ENCODE measurements around the gene ST3GAL2.
"Not testable (repeated sequence)": the region's sequence is repeated elsewhere in the genome, so short reads cannot be mapped to it uniquely, and the experiment has no call there.

Gene ST3GAL2

GRCh38 chr16:70418274-70418992 lies 20.5 kb downstream of the ST3GAL2 start:
- ATAC-seq (peak; percentile 62), DNase-seq (peak in 1 of 2 donors; percentile 42)
- Mint-ChIP-seq H3K27ac (peak overlapping the region; percentile 94 to 95), H3K4me1 (peaks cover 82% of the 10 kb centered on the region), H3K4me3 (peak overlapping the region; percentile 74 to 76), H3K27me3 (no peaks in the 10 kb centered on the region), H3K9me3 (no peaks in the 10 kb centered on the region)

- Mint-ChIP-seq H3K27ac (peak overlapping the region; percentile 71 to 94), H3K4me3 (peak overlapping the region; percentile 55 to 76), H3K27me3 (no peaks in the 10 kb centered on the region), H3K9me3 (no peaks in the 10 kb centered on the region), H3K4me1 (peaks cover 74% of the 10 kb centered on the region)
- DNase-seq (no peak), ATAC-seq (no peak)
Observed at GRCh38 chr16:70417661-70418060, 21.2 kb downstream of the ST3GAL2 start.

- H3K9me3 Mint-ChIP-seq: no peaks in the 10 kb centered on the region
- H3K27me3 Mint-ChIP-seq: no peaks in the 10 kb centered on the region
- peaks cover 67% of the 10 kb centered on the region for H3K4me1 Mint-ChIP-seq
- peak overlapping the region; percentile 42 to 94 for H3K27ac Mint-ChIP-seq
- DNase-seq (no peak), ATAC-seq (no peak)
- peak overlapping the region; percentile 9 to 55 for H3K4me3 Mint-ChIP-seq
Observed at GRCh38 chr16:70416748-70417616, 21.9 kb downstream of the ST3GAL2 start.

GRCh38 chr16:70413572-70413971 lies 25.3 kb downstream of the ST3GAL2 start:
- H3K4me3 Mint-ChIP-seq, DNase-seq, H3K27ac Mint-ChIP-seq, ATAC-seq, H3K27me3 Mint-ChIP-seq, H3K9me3 Mint-ChIP-seq: not testable (repeated sequence)
- peaks cover 53% of the 10 kb centered on the region for H3K4me1 Mint-ChIP-seq

GRCh38 chr16:70412385-70412784 lies 26.5 kb downstream of the ST3GAL2 start:
- ATAC-seq (no peak), DNase-seq (no peak)
- peaks cover 53% of the 10 kb centered on the region for H3K4me1 Mint-ChIP-seq
- H3K4me3 Mint-ChIP-seq: no peak overlapping the region
- H3K27me3 Mint-ChIP-seq: no peaks in the 10 kb centered on the region
- no peaks in the 10 kb centered on the region for H3K9me3 Mint-ChIP-seq
- peak overlapping the region in 1 of 2 donors; percentile 25 for H3K27ac Mint-ChIP-seq

- H3K27ac Mint-ChIP-seq: no peak overlapping the region
- no peaks in the 10 kb centered on the region for H3K9me3 Mint-ChIP-seq
- H3K4me3 Mint-ChIP-seq: no peak overlapping the region
- H3K27me3 Mint-ChIP-seq: no peaks in the 10 kb centered on the region
- no peak for ATAC-seq
- DNase-seq: no peak
- H3K4me1 Mint-ChIP-seq: peaks cover 51% of the 10 kb centered on the region
Observed at GRCh38 chr16:70410734-70411133, 28.2 kb downstream of the ST3GAL2 start.

GRCh38 chr16:70407811-70408274 lies 31.1 kb downstream of the ST3GAL2 start:
- ATAC-seq (no peak), DNase-seq (no peak)
- Mint-ChIP-seq H3K9me3 (no peaks in the 10 kb centered on the region), H3K4me1 (peaks cover 74% of the 10 kb centered on the region), H3K27me3 (no peaks in the 10 kb centered on the region), H3K27ac (no peak overlapping the region), H3K4me3 (no peak overlapping the region)

- Mint-ChIP-seq H3K4me1 (peaks cover 83% of the 10 kb centered on the region), H3K27ac (peak overlapping the region in 1 of 2 donors; percentile 44)
- H3K27me3 Mint-ChIP-seq, H3K4me3 Mint-ChIP-seq, ATAC-seq, H3K9me3 Mint-ChIP-seq, DNase-seq: not testable (repeated sequence)
Observed at GRCh38 chr16:70406104-70406503, 32.8 kb downstream of the ST3GAL2 start.

GRCh38 chr16:70402916-70403659 lies 35.8 kb downstream of the ST3GAL2 start:
- ATAC-seq (no peak), DNase-seq (no peak)
- no peaks in the 10 kb centered on the region for H3K27me3 Mint-ChIP-seq
- H3K9me3 Mint-ChIP-seq: no peaks in the 10 kb centered on the region
- peak overlapping the region in 1 of 2 donors; percentile 79 for H3K27ac Mint-ChIP-seq
- H3K4me3 Mint-ChIP-seq: peak overlapping the region in 1 of 2 donors; percentile 17
- H3K4me1 Mint-ChIP-seq: peaks cover 61% of the 10 kb centered on the region

- ATAC-seq (no peak), DNase-seq (no peak)
- H3K4me3 Mint-ChIP-seq: no peak overlapping the region
- H3K27me3 Mint-ChIP-seq: no peaks in the 10 kb centered on the region
- no peaks in the 10 kb centered on the region for H3K9me3 Mint-ChIP-seq
- H3K27ac Mint-ChIP-seq: no peak overlapping the region
- peaks cover 37% of the 10 kb centered on the region for H3K4me1 Mint-ChIP-seq
Observed at GRCh38 chr16:70399951-70400350, 38.9 kb downstream of the ST3GAL2 start.

- Mint-ChIP-seq H3K27me3 (no peaks in the 10 kb centered on the region), H3K9me3 (no peaks in the 10 kb centered on the region), H3K4me1 (peaks cover 32% of the 10 kb centered on the region), H3K27ac (no peak overlapping the region), H3K4me3 (no peak overlapping the region)
- ATAC-seq (no peak), DNase-seq (no peak)
Observed at GRCh38 chr16:70399381-70399780, 39.5 kb downstream of the ST3GAL2 start.

GRCh38 chr16:70398177-70398743 lies 40.6 kb downstream of the ST3GAL2 start:
- DNase-seq (no peak), ATAC-seq (no peak)
- no peaks in the 10 kb centered on the region for H3K9me3 Mint-ChIP-seq
- no peaks in the 10 kb centered on the region for H3K27me3 Mint-ChIP-seq
- H3K4me3 Mint-ChIP-seq: no peak overlapping the region
- H3K4me1 Mint-ChIP-seq: peaks cover 20% of the 10 kb centered on the region
- H3K27ac Mint-ChIP-seq: no peak overlapping the region

- ATAC-seq (no peak), DNase-seq (no peak)
- Mint-ChIP-seq H3K4me3 (no peak overlapping the region), H3K4me1 (peaks cover 11% of the 10 kb centered on the region), H3K9me3 (no peaks in the 10 kb centered on the region), H3K27ac (no peak overlapping the region), H3K27me3 (no peaks in the 10 kb centered on the region)
Observed at GRCh38 chr16:70396246-70396904, 42.5 kb downstream of the ST3GAL2 start.

GRCh38 chr16:70395345-70395901 lies 43.5 kb downstream of the ST3GAL2 start:
- Mint-ChIP-seq H3K27me3 (no peaks in the 10 kb centered on the region), H3K9me3 (no peaks in the 10 kb centered on the region), H3K4me3 (no peak overlapping the region), H3K27ac (no peak overlapping the region), H3K4me1 (peaks cover 5% of the 10 kb centered on the region)
- peak; percentile 87 for ATAC-seq
- DNase-seq: peak; percentile 62 to 66

Measured in stimulated activated naive CD8-positive, alpha-beta T cell treated with anti-CD3 and anti-CD28 coated beads, Interleukin-15, amount 100 ng/mL, for 72 hours (primary cell).